Measurements from ENCODE around the gene CHRNA1.

The CHRNA1 gene

DNA sequence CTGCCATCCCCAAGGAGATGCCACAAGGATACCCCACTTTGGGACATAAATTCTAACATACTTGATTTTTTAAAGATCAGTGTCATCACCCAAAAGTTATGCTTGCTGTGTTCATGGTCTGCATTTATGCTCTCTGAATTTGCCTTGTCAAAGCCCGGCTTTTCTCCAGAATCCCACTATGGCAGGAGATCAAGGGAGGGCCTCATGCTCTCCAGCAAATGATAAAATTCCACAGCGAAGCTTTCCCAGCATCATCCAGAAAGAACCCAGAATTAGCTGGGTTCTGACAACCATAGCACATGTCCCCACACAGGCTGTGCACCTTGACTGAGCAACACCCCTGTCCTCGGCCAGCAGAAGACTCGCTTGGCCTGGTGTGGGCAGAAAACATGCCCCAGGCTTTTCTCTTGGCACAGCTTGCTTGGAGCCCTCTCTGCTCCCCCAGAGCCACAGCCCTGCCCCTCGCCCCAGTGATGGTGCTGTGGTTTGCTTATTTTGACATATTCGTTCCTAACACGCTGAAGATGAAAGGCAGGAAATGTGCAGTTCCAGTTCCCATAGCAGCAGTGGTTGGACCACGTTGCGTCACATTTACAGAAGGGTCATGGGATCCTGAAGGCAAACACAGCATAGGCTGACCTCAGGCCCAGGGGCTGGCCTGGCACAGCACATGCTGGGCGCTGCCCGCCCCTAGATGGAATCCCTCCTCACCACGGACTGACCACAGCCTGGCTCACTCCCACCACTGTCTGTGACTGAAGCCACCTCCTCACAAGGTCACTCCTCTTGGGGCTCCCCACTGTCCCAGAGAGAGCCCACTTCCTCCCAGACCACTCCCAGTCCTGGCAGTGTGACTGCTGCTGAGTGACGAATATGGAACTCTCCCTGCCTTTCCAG is 14.1 kb upstream of the CHRNA1 start:
- no peak overlapping the region for H3K27ac ChIP-seq (ENCODE audit: poor library complexity, severe bottlenecking)
- ATAC-seq (ENCODE audit: low read depth): no peak
- H3K36me3 ChIP-seq (ENCODE audit: low read depth): no peaks in the 10 kb centered on the region
- no peak overlapping the region for H3K4me3 ChIP-seq (ENCODE audit: severe bottlenecking)
- H3K4me1 ChIP-seq (ENCODE audit: insufficient read depth, poor library complexity, severe bottlenecking): peaks cover 3% of the 10 kb centered on the region
- DNase-seq (ENCODE audit: low spot score): no peak
- no peaks in the 10 kb centered on the region for H3K9me3 ChIP-seq (ENCODE audit: severe bottlenecking)
- TF ChIP-seq CTCF (IDR thresholded peaks at IDR 0.05; ENCODE audit: poor library complexity, severe bottlenecking): no peak
- no peaks in the 10 kb centered on the region for H3K27me3 ChIP-seq (ENCODE audit: insufficient read depth, poor library complexity, severe bottlenecking)

GRCh38 chr2:174777347-174778084 is 13.2 kb upstream of the CHRNA1 start:
- TF ChIP-seq CTCF (IDR thresholded peaks at IDR 0.05; ENCODE audit: poor library complexity, severe bottlenecking): no peak
- Histone ChIP-seq H3K36me3 (ENCODE audit: low read depth) (no peaks in the 10 kb centered on the region), H3K27ac (ENCODE audit: poor library complexity, severe bottlenecking) (no peak overlapping the region), H3K4me3 (ENCODE audit: severe bottlenecking) (no peak overlapping the region), H3K27me3 (ENCODE audit: insufficient read depth, poor library complexity, severe bottlenecking) (no peaks in the 10 kb centered on the region), H3K4me1 (ENCODE audit: insufficient read depth, poor library complexity, severe bottlenecking) (peaks cover 3% of the 10 kb centered on the region), H3K9me3 (ENCODE audit: severe bottlenecking) (no peaks in the 10 kb centered on the region)
- DNase-seq (ENCODE audit: low spot score): no peak
- no peak for ATAC-seq (ENCODE audit: low read depth)

- no peak overlapping the region for H3K27ac ChIP-seq (ENCODE audit: poor library complexity, severe bottlenecking)
- no peak overlapping the region for H3K4me3 ChIP-seq (ENCODE audit: severe bottlenecking)
- ATAC-seq (ENCODE audit: low read depth) (no peak), DNase-seq (ENCODE audit: low spot score) (no peak)
- H3K4me1 ChIP-seq (ENCODE audit: insufficient read depth, poor library complexity, severe bottlenecking): peaks cover 3% of the 10 kb centered on the region
- H3K36me3 ChIP-seq (ENCODE audit: low read depth): no peaks in the 10 kb centered on the region
- H3K27me3 ChIP-seq (ENCODE audit: insufficient read depth, poor library complexity, severe bottlenecking): no peaks in the 10 kb centered on the region
- no peak for TF ChIP-seq CTCF (IDR thresholded peaks at IDR 0.05; ENCODE audit: poor library complexity, severe bottlenecking)
- no peaks in the 10 kb centered on the region for H3K9me3 ChIP-seq (ENCODE audit: severe bottlenecking)
Observed at GRCh38 chr2:174776675-174777074, 12.4 kb upstream of the CHRNA1 start.

- no peak overlapping the region for H3K4me3 ChIP-seq (ENCODE audit: severe bottlenecking)
- no peak for ATAC-seq (ENCODE audit: low read depth)
- TF ChIP-seq CTCF (IDR thresholded peaks at IDR 0.05; ENCODE audit: poor library complexity, severe bottlenecking): no peak
Observed at GRCh38 chr2:174776223-174776622, 12.0 kb upstream of the CHRNA1 start.

More at GRCh38 chr2:174776223-174776622, 12.0 kb upstream of the CHRNA1 start:
- DNase-seq (ENCODE audit: low spot score): no peak
- Histone ChIP-seq H3K4me1 (ENCODE audit: insufficient read depth, poor library complexity, severe bottlenecking) (peaks cover 3% of the 10 kb centered on the region), H3K27me3 (ENCODE audit: insufficient read depth, poor library complexity, severe bottlenecking) (no peaks in the 10 kb centered on the region), H3K9me3 (ENCODE audit: severe bottlenecking) (no peaks in the 10 kb centered on the region), H3K27ac (ENCODE audit: poor library complexity, severe bottlenecking) (no peak overlapping the region), H3K36me3 (ENCODE audit: low read depth) (no peaks in the 10 kb centered on the region)

Measured in RWPE2 (cell line).